Activated CD8-positive, alpha-beta T cell treated with anti-CD3 and anti-CD28 coated beads, Interleukin-2, amount 10 ng/mL, durations not matched to agents 7 days and 5 days (primary cell): ENCODE data around the gene MED7. TPM values are rescaled to one million over a fixed set of nuclear protein-coding genes. Genes with fewer than 3 reads are reported as not detected.

ENCODE experiments used
- ATAC-seq: fragments of 150-1000 bp; cut with Tn5 transposase; one replicate; pipeline ENCODE4 v1.10.0; 2021; ENCODE audit warnings: moderate library complexity
- CTCF ChIA-PET: fragments of 350-600 bp; sonication (Branson Sonifier 250); formaldehyde crosslinking; loops from one replicate; lab custom pipeline; 2021; ENCODE audit warnings: antibody characterized with exemption; lab: Charles Lee
- POLR2A ChIA-PET: fragments of 350-600 bp; sonication (Branson Sonifier 250); formaldehyde crosslinking; loops from one replicate; lab custom pipeline; 2021; ENCODE audit warnings: antibody characterized with exemption; lab: Charles Lee
- DNase-seq: peaks from one replicate; pipeline ENCODE4 v3.0.0-alpha.2; 2020
- H3K27ac Mint-ChIP-seq: one replicate; pipeline ENCODE4 v1.8.0; 2021; ENCODE audit warnings: mild to moderate bottlenecking, mixed read lengths
- H3K27me3 Mint-ChIP-seq: one replicate; pipeline ENCODE4 v1.8.0; 2021; ENCODE audit warnings: low read depth, mixed read lengths
- H3K36me3 Mint-ChIP-seq: one replicate; pipeline ENCODE4 v1.8.0; 2021; ENCODE audit warnings: low read depth, mixed read lengths
- H3K4me1 Mint-ChIP-seq: one replicate; pipeline ENCODE4 v1.8.0; 2021; ENCODE audit warnings: low read depth, mixed read lengths
- H3K4me3 Mint-ChIP-seq: one replicate; pipeline ENCODE4 v1.8.0; 2021; ENCODE audit warnings: mild to moderate bottlenecking, mixed read lengths
- H3K9me3 Mint-ChIP-seq: one replicate; pipeline ENCODE4 v1.8.0; 2022; ENCODE audit warnings: mixed read lengths; ENCODE audit not compliant: insufficient read depth
- total RNA-seq, 2 experiments: library from RNA; stranded (reverse); gene quantifications; one replicate each; pipeline ENCODE4 v1.2.3, GENCODE V29; 2021

MED7 gene
- total RNA-seq, 2 experiments from 2014 or later = 13.1 to 13.9 TPM

DNA sequence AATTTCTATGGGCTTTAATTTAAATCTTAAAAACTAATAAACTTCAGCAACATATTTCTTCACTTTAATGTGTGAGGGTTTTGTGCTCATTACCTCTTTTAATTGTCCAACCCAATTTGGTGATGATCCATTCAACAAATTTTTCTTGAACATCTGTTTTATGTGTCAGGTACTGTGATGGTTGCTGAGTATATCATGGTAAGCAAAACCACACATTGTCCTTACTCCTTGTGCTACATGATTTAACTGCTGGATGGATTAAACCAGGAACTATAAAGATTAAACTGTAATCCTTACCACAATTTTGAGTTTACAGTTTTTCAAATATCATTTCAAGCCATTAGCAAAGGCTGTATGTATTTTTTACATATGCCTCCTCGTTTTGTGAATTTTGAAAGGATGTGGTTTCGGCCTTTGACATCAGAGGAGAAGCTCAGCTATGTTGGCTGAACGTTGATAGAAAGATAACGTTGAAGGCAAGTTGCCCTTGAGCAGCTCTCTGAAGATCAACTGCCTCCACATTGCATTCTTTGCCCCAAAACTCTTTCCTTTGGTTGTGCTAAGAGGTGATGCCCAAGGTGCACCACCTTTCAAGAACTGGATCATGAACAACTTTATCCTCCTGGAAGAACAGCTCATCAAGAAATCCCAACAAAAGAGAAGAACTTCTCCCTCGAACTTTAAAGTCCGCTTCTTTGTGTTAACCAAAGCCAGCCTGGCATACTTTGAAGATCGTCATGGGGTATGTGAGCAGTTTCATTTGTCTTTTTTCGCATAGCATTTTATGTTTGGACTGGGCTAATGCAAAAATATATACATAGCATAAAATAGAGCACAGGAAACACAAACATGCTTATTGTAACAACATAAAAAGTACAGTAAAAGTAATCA, 38.0 kb upstream of the MED7 start, which contains the start of gene ITK:
Gene ITK (plus strand): TSS at position 467 of the 891 bp plus-strand sequence. CDS start 138 bp downstream, at position 605.
- Mint-ChIP-seq H3K4me1 (peaks cover 47% of the 10 kb centered on the region), H3K27ac (peak within 1 kb of the TSS; percentile 98), H3K9me3 (no peaks in the 10 kb centered on the region), H3K36me3 (peaks cover 47% of the 10 kb centered on the region), H3K27me3 (no peaks in the 10 kb centered on the region), H3K4me3 (peak within 1 kb of the TSS; percentile 99)
- DNase-seq (peak; percentile 80), ATAC-seq (peak; percentile 80)
- POLR2A ChIA-PET = interaction anchor here (0.6 to 16.5 kb wide), 23 partner anchors 8 to 260 kb away, joined by 3 to 176 read pairs (median 6); partner anchors contain the start of genes CYFIP2, HAVCR2 and MED7
- CTCF ChIA-PET = interaction anchor here (0.8 to 2.5 kb wide), 17 partner anchors 8 to 123 kb away, joined by 3 to 27 read pairs (median 7); partner anchors contain the start of gene MED7

DNA sequence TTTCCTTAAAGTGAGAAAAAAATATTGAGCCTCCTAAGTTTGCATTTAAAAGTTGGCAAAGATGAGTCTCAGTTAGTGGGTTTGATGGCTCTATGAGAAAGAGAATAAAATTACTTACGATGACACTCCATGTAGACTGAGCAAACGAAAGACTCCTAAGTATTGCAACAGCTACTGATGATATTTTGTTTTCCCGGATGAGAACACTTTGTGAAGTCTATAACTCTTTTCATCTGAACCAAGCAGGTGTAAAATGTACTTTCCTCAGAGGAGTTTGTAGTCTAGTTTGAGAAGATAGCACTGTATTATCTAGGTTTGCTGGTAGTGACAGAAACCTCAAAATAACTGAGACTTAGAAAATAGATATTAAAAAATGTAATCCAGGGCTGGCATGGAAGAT, 36.3 kb upstream of the MED7 start:
- no peaks in the 10 kb centered on the region for H3K9me3 Mint-ChIP-seq
- CTCF ChIA-PET = interaction anchor here (1.0 to 2.5 kb wide), 3 partner anchors 11 to 37 kb away, joined by 3 to 10 read pairs (median 4); no protein-coding TSS in a partner anchor
- H3K4me1 Mint-ChIP-seq = peaks cover 55% of the 10 kb centered on the region
- ATAC-seq (no peak), DNase-seq (peak; percentile 16)
- H3K4me3 Mint-ChIP-seq = peak overlapping the region; percentile 99
- peaks cover 41% of the 10 kb centered on the region for H3K36me3 Mint-ChIP-seq
- no peaks in the 10 kb centered on the region for H3K27me3 Mint-ChIP-seq
- H3K27ac Mint-ChIP-seq = peak overlapping the region; percentile 98
- POLR2A ChIA-PET = interaction anchor here (0.5 to 16.5 kb wide), 7 partner anchors 8 to 1147 kb away, joined by 3 to 176 read pairs (median 6); partner anchors contain the start of gene MED7

DNA sequence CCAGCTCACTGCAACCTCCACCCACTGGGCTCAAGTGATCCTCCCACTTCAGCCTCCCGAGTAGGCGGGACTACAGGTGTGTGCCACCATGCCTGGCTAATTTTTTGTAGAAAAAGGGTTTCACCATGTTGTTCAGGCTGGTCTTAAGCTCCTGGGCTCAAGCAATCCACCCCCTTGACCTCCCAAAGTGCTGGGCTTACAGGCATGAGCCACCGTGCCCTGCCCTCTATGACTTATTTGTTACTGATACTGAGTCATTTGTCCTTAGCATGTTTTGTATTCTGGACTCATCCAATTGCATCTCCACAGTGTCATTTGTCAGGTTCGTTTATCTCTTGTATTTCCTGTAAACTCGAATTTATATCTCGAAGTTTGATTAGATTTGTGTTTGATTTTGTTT, 35.3 kb upstream of the MED7 start:
- Mint-ChIP-seq H3K4me3 (peak overlapping the region; percentile 99), H3K4me1 (peaks cover 60% of the 10 kb centered on the region), H3K36me3 (peaks cover 31% of the 10 kb centered on the region), H3K27me3 (no peaks in the 10 kb centered on the region), H3K27ac (peak overlapping the region; percentile 98), H3K9me3 (no peaks in the 10 kb centered on the region)
- ATAC-seq (no peak), DNase-seq (peak; percentile 29)
- POLR2A ChIA-PET = interaction anchor here (0.7 to 16.5 kb wide), 2 partner anchors 11 to 35 kb away, joined by 3 to 106 read pairs; partner anchors contain the start of gene MED7
- CTCF ChIA-PET = interaction anchor here (1.0 to 1.6 kb wide), 3 partner anchors 22 to 71 kb away, joined by 3 to 4 read pairs (median 3); no protein-coding TSS in a partner anchor

DNA sequence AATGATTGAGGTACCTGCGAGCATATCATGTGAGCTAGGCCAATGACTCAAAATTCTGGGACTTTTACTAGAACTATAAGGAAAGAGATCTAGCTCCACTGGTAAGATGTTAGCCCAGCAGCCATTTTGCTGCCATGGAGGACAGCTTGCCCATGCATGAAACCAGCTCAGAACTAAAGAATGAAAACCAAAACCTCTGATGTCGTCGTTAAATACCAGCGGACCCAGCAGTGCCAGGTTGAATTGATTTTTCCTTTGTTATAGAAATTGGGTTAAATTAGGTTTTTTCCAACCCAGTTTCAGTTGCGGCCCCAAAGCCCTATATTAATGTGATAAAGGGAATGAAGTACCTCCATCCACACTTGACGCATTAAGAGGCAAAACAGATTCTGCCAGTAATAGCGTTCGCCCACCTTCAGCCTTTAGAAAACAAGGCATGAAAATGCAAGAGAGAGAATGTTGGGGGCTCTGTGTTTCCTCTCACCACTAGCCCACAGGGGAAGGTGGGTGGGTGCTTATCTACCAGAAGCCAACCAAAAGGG, 32.5 kb upstream of the MED7 start:
- Mint-ChIP-seq H3K9me3 (no peaks in the 10 kb centered on the region), H3K36me3 (peaks cover 18% of the 10 kb centered on the region), H3K4me3 (peak overlapping the region; percentile 55), H3K27me3 (no peaks in the 10 kb centered on the region), H3K4me1 (peaks cover 83% of the 10 kb centered on the region), H3K27ac (peak overlapping the region; percentile 78)
- DNase-seq = peak; percentile 22
- ATAC-seq = no peak
- POLR2A ChIA-PET = interaction anchor here (0.5 to 5.4 kb wide), 8 partner anchors 9 to 430 kb away, joined by 3 to 24 read pairs (median 3); partner anchors contain the start of gene MED7
- CTCF ChIA-PET = interaction anchor here (0.7 to 1.9 kb wide), 8 partner anchors 8 to 234 kb away, joined by 3 to 8 read pairs (median 3); no protein-coding TSS in a partner anchor

DNA sequence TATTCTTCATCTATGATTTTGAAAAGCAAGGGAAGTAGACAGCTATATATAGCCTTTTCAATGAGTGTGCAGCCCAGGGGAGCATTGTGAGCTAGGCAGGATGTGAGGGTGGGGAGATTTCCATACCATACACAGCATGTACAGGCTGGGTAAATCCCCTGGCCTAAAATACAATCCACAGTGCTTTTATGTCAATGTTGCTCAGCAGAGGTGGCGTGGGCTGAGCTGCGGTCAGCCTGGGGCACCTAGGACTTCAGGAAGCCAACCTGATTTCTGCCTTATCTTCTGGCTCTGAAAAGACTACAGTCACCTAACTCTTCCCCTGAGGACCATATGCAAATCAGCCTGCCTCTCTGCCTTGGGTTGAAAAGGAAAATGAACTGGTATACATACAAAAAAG, 29.7 kb upstream of the MED7 start:
- DNase-seq (peak; percentile 88), ATAC-seq (peak; percentile 97)
- Mint-ChIP-seq H3K36me3 (peaks cover 20% of the 10 kb centered on the region), H3K4me1 (peaks cover 81% of the 10 kb centered on the region), H3K27me3 (no peaks in the 10 kb centered on the region), H3K27ac (peak overlapping the region; percentile 90), H3K4me3 (peak overlapping the region; percentile 60), H3K9me3 (no peaks in the 10 kb centered on the region)
- ChIA-PET CTCF (interaction anchor here (0.7 to 3.3 kb wide), 9 partner anchors 9 to 81 kb away, joined by 3 to 28 read pairs (median 4); partner anchors contain the start of gene ITK), POLR2A (interaction anchor here (0.7 to 5.4 kb wide), 12 partner anchors 8 to 101 kb away, joined by 3 to 24 read pairs (median 8); partner anchors contain the start of genes ITK and MED7)

DNA sequence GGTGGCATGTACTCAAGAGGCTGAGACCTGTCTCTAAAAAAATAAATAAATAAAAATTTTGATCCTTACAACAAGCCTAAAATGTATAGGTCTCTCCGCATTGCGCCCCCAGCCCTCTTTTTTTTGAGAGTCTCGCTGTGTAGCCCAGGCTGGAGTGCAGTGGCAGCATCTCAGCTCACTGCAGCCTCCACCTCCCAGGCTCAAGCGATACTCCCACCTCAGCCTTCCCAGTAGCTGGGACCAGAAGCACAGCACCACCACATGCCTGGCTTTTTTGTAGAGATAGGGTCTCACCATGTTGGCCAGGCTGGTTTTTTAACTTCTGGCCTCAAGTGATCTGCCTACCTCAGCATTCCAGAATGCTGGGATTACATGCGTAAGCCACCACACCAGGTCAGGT, 25.6 kb upstream of the MED7 start:
- peak; percentile 17 for DNase-seq
- H3K4me3 Mint-ChIP-seq = no peak overlapping the region
- no peaks in the 10 kb centered on the region for H3K9me3 Mint-ChIP-seq
- peaks cover 10% of the 10 kb centered on the region for H3K36me3 Mint-ChIP-seq
- no peak for ATAC-seq
- ChIA-PET POLR2A (interaction anchor here (1.0 to 2.7 kb wide), 6 partner anchors 12 to 25 kb away, joined by 3 to 22 read pairs (median 9); partner anchors contain the start of genes ITK and MED7), CTCF (interaction anchor here (1.0 to 3.0 kb wide), 9 partner anchors 12 to 86 kb away, joined by 3 to 26 read pairs (median 4); partner anchors contain the start of genes ITK and MED7)
- peaks cover 76% of the 10 kb centered on the region for H3K4me1 Mint-ChIP-seq
- no peaks in the 10 kb centered on the region for H3K27me3 Mint-ChIP-seq
- no peak overlapping the region for H3K27ac Mint-ChIP-seq

DNA sequence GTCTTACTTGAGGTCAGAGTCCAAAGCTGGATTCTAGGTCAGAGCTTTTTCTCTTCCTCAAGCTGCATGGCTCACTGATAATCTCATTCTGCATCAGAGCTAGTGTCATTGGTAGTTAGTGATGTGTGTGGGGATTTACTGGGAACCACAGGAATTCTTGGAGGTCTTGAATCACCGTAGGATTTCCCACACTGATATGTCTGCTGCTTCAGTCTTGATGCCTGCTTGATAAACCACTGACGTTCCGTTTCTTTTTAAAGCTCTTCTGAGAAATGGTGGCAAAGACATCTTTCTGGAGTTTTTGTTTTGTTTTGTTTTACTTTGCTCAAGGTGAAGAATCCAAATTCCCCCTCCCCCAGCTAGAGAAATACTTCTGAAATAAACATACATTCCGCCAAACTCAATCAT, 24.6 kb upstream of the MED7 start:
- Mint-ChIP-seq H3K36me3 (peaks cover 10% of the 10 kb centered on the region), H3K9me3 (no peaks in the 10 kb centered on the region), H3K4me3 (peak overlapping the region; percentile 69), H3K4me1 (peaks cover 67% of the 10 kb centered on the region), H3K27me3 (no peaks in the 10 kb centered on the region), H3K27ac (peak overlapping the region; percentile 85)
- ATAC-seq (peak; percentile 45), DNase-seq (peak; percentile 26)
- CTCF ChIA-PET = interaction anchor here (0.8 to 3.0 kb wide), 12 partner anchors 8 to 87 kb away, joined by 3 to 26 read pairs (median 4); partner anchors contain the start of genes ITK and MED7
- POLR2A ChIA-PET = interaction anchor here (0.6 to 2.7 kb wide), 10 partner anchors 11 to 105 kb away, joined by 3 to 22 read pairs (median 4); partner anchors contain the start of genes ITK and MED7

DNA sequence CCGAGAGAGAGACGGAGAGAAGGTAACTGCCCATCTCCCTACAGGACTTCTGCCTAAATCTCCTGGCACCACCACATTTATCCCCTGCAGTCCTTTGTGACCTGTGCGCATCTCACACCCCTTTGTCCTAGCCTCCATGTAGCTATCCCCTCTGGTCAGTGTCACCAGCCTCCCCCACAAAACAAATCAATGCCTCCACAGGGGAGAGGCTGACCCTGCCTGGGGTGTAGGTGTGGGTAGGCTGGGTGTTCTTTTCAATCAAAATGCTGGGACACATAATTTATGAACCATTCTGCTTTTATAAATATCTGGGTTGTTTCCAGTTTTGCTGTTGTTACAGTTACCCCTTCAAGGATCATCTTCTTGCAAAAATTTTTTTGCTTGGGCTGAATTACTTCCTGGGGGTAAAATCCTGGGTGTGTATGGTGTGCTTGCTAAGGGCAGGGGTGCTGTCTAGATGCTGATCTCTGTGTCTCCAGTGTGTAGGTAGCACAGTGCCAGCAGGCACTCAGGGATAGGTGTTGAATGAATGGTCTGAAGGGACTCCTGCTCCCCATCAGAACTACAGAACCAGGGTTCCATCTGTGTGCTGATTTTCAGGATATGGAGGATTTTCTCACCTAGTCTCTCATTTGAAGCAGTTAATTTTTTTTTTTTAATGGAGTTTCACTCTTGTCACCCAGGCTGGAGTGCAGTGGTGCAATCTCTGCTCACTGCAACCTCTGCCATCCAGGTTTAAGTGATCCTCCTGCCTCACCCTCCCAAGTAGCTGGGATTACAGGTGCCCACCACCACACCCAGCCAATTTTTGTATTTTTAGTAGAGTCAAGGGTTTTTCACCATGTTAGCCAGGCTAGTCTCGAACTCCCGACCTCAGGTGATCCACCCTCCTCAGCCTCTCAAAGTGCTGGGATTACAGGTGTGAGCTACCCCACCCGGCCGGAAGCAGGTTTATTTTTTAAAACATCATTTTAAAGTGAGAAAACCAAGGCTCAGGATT, 23.8 kb upstream of the MED7 start, which contains the start of gene GARIN3:
Gene GARIN3 (minus strand): TSS at position 51 of the 1,000 bp plus-strand sequence. CDS start 96 bp downstream, outside the sequence.
- Mint-ChIP-seq H3K4me3 (peak within 1 kb of the TSS; percentile 69), H3K27ac (peak within 1 kb of the TSS; percentile 85), H3K27me3 (no peaks in the 10 kb centered on the region), H3K9me3 (no peaks in the 10 kb centered on the region), H3K36me3 (peaks cover 11% of the 10 kb centered on the region), H3K4me1 (peaks cover 62% of the 10 kb centered on the region)
- ChIA-PET CTCF (interaction anchor here (0.8 to 3.0 kb wide), 11 partner anchors 9 to 88 kb away, joined by 3 to 26 read pairs (median 4); partner anchors contain the start of gene ITK), POLR2A (interaction anchor here (0.5 to 2.7 kb wide), 7 partner anchors 9 to 145 kb away, joined by 3 to 22 read pairs (median 9); partner anchors contain the start of gene ITK)
- ATAC-seq (peak; percentile 57), DNase-seq (peak; percentile 23)

DNA sequence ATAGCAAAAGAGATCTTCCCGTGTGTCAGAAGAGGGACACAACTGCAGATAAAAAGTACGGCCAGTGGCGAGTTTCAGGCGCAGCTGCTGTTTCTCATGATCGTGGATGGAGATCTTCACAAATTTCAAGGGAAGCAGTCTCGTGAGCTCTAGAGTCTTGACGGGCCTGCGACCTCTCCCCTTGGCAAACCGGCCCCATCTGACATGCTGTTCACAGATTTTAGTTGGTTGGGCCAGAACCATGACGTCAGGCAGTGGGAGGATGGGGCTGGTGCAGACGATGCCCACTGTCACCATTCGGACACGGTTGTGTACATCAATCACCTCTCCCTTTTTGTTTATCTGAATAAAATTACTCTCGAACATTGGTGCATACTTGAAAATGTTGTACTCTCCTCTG, 23.0 kb upstream of the MED7 start:
- Mint-ChIP-seq H3K27ac (no peak overlapping the region), H3K9me3 (no peaks in the 10 kb centered on the region), H3K36me3 (peaks cover 9% of the 10 kb centered on the region), H3K4me3 (no peak overlapping the region), H3K4me1 (peaks cover 59% of the 10 kb centered on the region), H3K27me3 (no peaks in the 10 kb centered on the region)
- ChIA-PET POLR2A (interaction anchor here (1.1 to 1.4 kb wide), 2 partner anchors 9 to 24 kb away, joined by 3 to 9 read pairs; no protein-coding TSS in a partner anchor), CTCF (interaction anchor here (1.0 to 1.4 kb wide), 2 partner anchors 9 to 16 kb away, joined by 3 to 5 read pairs; no protein-coding TSS in a partner anchor)
- ATAC-seq = no peak
- DNase-seq = peak; percentile 11
